Stimulated activated naive CD8-positive, alpha-beta T cell treated with anti-CD3 and anti-CD28 coated beads, Interleukin-15, Interleukin-2, amounts not matched to agents 100 U/mL and 50 U/mL, for 24 hours (primary cell): ENCODE data around the gene PLPPR2.
"Not testable (repeated sequence)": the region's sequence is repeated elsewhere in the genome, so short reads cannot be mapped to it uniquely, and the experiment has no call there.

Source experiments
- ATAC-seq: fragments of 150-1000 bp; cut with Tn5 transposase; one replicate; pipeline ENCODE4 v1.10.0; 2021
- DNase-seq: peaks from one replicate; pipeline ENCODE4 v3.0.0; 2021

The PLPPR2 gene

GRCh38 chr19:11401808-11402543 is 46.7 kb downstream of the PLPPR2 start:
- ATAC-seq (no peak), DNase-seq (no peak)

GRCh38 chr19:11404588-11405222 is 49.5 kb downstream of the PLPPR2 start:
- DNase-seq, result no peak
- ATAC-seq, result no peak

GRCh38 chr19:11405846-11406643 is 50.8 kb downstream of the PLPPR2 start:
- peak; percentile 71 for ATAC-seq
- DNase-seq, result peak; percentile 63

GRCh38 chr19:11406703-11407236 is 51.5 kb downstream of the PLPPR2 start:
- DNase-seq, ATAC-seq: not testable (repeated sequence)

GRCh38 chr19:11408591-11408990 is 53.4 kb downstream of the PLPPR2 start:
- DNase-seq (no peak), ATAC-seq (no peak)

GRCh38 chr19:11410682-11411081 is 55.5 kb downstream of the PLPPR2 start:
- ATAC-seq (no peak), DNase-seq (no peak)

- DNase-seq (no peak), ATAC-seq (no peak)
Observed at GRCh38 chr19:11414544-11414943, 59.3 kb downstream of the PLPPR2 start.
